GM23338 (cell line): ENCODE data around the gene S100A5. TPM values are rescaled to one million over a fixed set of nuclear protein-coding genes. Genes with fewer than 3 reads are reported as not detected.

Experiments
- ATAC-seq: fragments of 200-7000 bp; cut with Tn5 transposase; 3 replicates; pipeline ENCODE4 v1.9.1; 2020
- DNase-seq: peaks from one replicate; pipeline ENCODE4 v3.0.0-alpha.2; 2015; ENCODE audit warnings: low spot score
- H2AFZ ChIP-seq: fragments of 200-600 bp; sonication (generic); 2 replicates; pipeline ENCODE4 v1.8.0; 2016; ENCODE audit warnings: antibody characterized with exemption, mild to moderate bottlenecking, moderate library complexity
- H3F3A ChIP-seq: fragments of 200-600 bp; sonication (generic); replicated peaks from 2 replicates; pipeline ENCODE4 v1.8.0; 2017; ENCODE audit warnings: antibody characterized with exemption, mixed run types, low read depth
- H3K27ac ChIP-seq: fragments of 200-600 bp; sonication (generic); 2 replicates; pipeline ENCODE4 v1.6.1; 2016; ENCODE audit warnings: low read depth
- H3K27me3 ChIP-seq: fragments of 200-600 bp; sonication (generic); 2 replicates; pipeline ENCODE4 v1.8.0; 2016; ENCODE audit warnings: mild to moderate bottlenecking, mixed run types, moderate library complexity; ENCODE audit not compliant: insufficient read depth
- H3K36me3 ChIP-seq: fragments of 200-600 bp; sonication (generic); 2 replicates; pipeline ENCODE4 v1.8.0; 2016; ENCODE audit warnings: mild to moderate bottlenecking; ENCODE audit not compliant: insufficient read depth
- H3K4me1 ChIP-seq: fragments of 200-600 bp; sonication (generic); 2 replicates; pipeline ENCODE4 v1.8.0; 2016; ENCODE audit warnings: mild to moderate bottlenecking, moderate library complexity; ENCODE audit not compliant: insufficient read depth
- H3K4me2 ChIP-seq: fragments of 200-600 bp; sonication (generic); 2 replicates; pipeline ENCODE4 v1.7.1; 2017; ENCODE audit warnings: mixed run types
- H3K4me3 ChIP-seq: fragments of 200-600 bp; sonication (generic); 2 replicates; pipeline ENCODE4 v1.6.1; 2016; ENCODE audit warnings: mixed run types
- H3K79me2 ChIP-seq: fragments of 200-600 bp; sonication (generic); replicated peaks from 2 replicates; pipeline ENCODE4 v1.8.0; 2017; ENCODE audit warnings: mild to moderate bottlenecking; ENCODE audit not compliant: insufficient read depth
- H3K9me2 ChIP-seq: fragments of 200-600 bp; sonication (generic); 2 replicates; pipeline ENCODE4 v1.8.0; 2017; ENCODE audit not compliant: insufficient read depth
- H4K20me1 ChIP-seq: fragments of 200-600 bp; sonication (generic); replicated peaks from 2 replicates; pipeline ENCODE4 v1.8.0; 2017; ENCODE audit warnings: mild to moderate bottlenecking; ENCODE audit not compliant: insufficient read depth
- H3K27ac Mint-ChIP-seq: 2 replicates; pipeline ENCODE4 v1.8.0; 2020; ENCODE audit warnings: inconsistent platforms, mild to moderate bottlenecking, moderate library complexity, mixed read lengths
- H3K27me3 Mint-ChIP-seq: 3 replicates; pipeline ENCODE4 v1.8.0; 2022; ENCODE audit warnings: low read depth, mild to moderate bottlenecking, moderate library complexity, mixed read lengths, inconsistent platforms; ENCODE audit not compliant: insufficient read depth, poor library complexity
- H3K36me3 Mint-ChIP-seq: 3 replicates; pipeline ENCODE4 v1.8.0; 2021; ENCODE audit warnings: low read depth, mild to moderate bottlenecking, inconsistent platforms, moderate library complexity, mixed read lengths
- H3K4me1 Mint-ChIP-seq: 3 replicates; pipeline ENCODE4 v1.8.0; 2020; ENCODE audit warnings: mild to moderate bottlenecking, inconsistent platforms, mixed read lengths
- H3K4me3 Mint-ChIP-seq: 3 replicates; pipeline ENCODE4 v1.8.0; 2021; ENCODE audit warnings: moderate library complexity, mild to moderate bottlenecking, inconsistent platforms, mixed read lengths
- H3K9me3 Mint-ChIP-seq: 3 replicates; pipeline ENCODE4 v1.8.0; 2020; ENCODE audit warnings: moderate library complexity, mild to moderate bottlenecking, inconsistent platforms, mixed read lengths
- CTCF ChIP-seq, 2 experiments: fragments of 200-600 bp in 1 of 2; sonication (generic) in 1 of 2; conservative IDR thresholded peaks; 2 replicates each; pipeline versions ENCODE4 v1.5.1 to v1.6.1; 2016 to 2017; ENCODE audit warnings: antibody characterized with exemption in 2 of 2, low read depth in 2 of 2, mild to moderate bottlenecking in 2 of 2, moderate library complexity in 1 of 2
- ETS1 ChIP-seq: IDR thresholded peaks from 2 replicates; pipeline ENCODE4 v1.6.1; 2016; ENCODE audit warnings: antibody characterized with exemption
- EZH2 ChIP-seq: fragments of 200-600 bp; sonication (generic); IDR thresholded peaks from one replicate; pipeline ENCODE4 v1.8.0; 2017; ENCODE audit warnings: antibody characterized with exemption, mild to moderate bottlenecking, low read depth; ENCODE audit not compliant: unreplicated experiment
- JUNB ChIP-seq: IDR thresholded peaks from one replicate; pipeline ENCODE4 v1.6.1; 2016; ENCODE audit warnings: antibody characterized with exemption; ENCODE audit not compliant: unreplicated experiment
- POLR2AphosphoS5 ChIP-seq: IDR thresholded peaks from 2 replicates; pipeline ENCODE4 v1.6.1; 2016; ENCODE audit warnings: antibody characterized with exemption, low read depth
- REST ChIP-seq: IDR thresholded peaks from one replicate; pipeline ENCODE4 v1.6.1; 2018; ENCODE audit warnings: antibody characterized with exemption; ENCODE audit not compliant: unreplicated experiment
- STAT1 ChIP-seq: IDR thresholded peaks from one replicate; pipeline ENCODE4 v1.6.1; 2016; ENCODE audit warnings: antibody characterized with exemption; ENCODE audit not compliant: unreplicated experiment
- ZNF114 ChIP-seq: fragments of 250-450 bp; sonication (Bioruptor Pico); IDR thresholded peaks from 2 replicates; pipeline ENCODE4 v1.5.0; 2020; ENCODE audit warnings: mild to moderate bottlenecking, moderate library complexity
- ZNF331 ChIP-seq: fragments of 250-450 bp; sonication (Bioruptor Pico); IDR thresholded peaks from 2 replicates; pipeline ENCODE4 v1.5.0; 2020; ENCODE audit warnings: low read depth, mild to moderate bottlenecking, moderate library complexity
- ZNF462 ChIP-seq: fragments of 250-450 bp; sonication (Bioruptor Pico); IDR thresholded peaks from 2 replicates; pipeline ENCODE4 v1.5.0; 2020; ENCODE audit warnings: mild to moderate bottlenecking, moderate library complexity
- polyA plus RNA-seq: library from polyadenylated mRNA; unstranded; fragments of >200 nt; fragmentation: Nextera tagmentation; extraction: Ambion mirVana; gene quantifications from 2 replicates; pipeline ENCODE4 v1.2.1, GENCODE V29; 2016
- total RNA-seq: library from RNA; depleted of rRNA; stranded (reverse); fragments of >200 nt; shearing (Covaris generic); gene quantifications from 2 replicates; pipeline ENCODE4 v1.2.3, GENCODE V29; 2014

The S100A5 gene
- total and polyA plus RNA-seq, 2 experiments from 2014 or later: 0.47 TPM; not detected in 1

GRCh38 chr1:153585006-153585405 lies 44.3 kb upstream of the S100A5 start:
- peaks cover 9% of the 10 kb centered on the region for H3K27me3 Mint-ChIP-seq
- no peaks in the 10 kb centered on the region for H3K27me3 ChIP-seq
- peaks cover 6% of the 10 kb centered on the region; the same call in 1 of the 2 replicates for H3K4me1 ChIP-seq
- TF ChIP-seq ZNF462 (no peak), POLR2AphosphoS5 (no peak), ZNF331 (CRISPR knock-in tag) (no peak), EZH2 (no peak), ZNF114 (CRISPR knock-in tag) (no peak), ETS1 (no peak), REST (no peak), CTCF (conservative IDR thresholded peaks at IDR 0.05; ENCODE audit: low read depth in 2 of 2) (no peak), JUNB (no peak), STAT1 (no peak)
- no peak overlapping the region for H3K27ac Mint-ChIP-seq
- no peaks in the 10 kb centered on the region for H4K20me1 ChIP-seq
- H3K9me3 Mint-ChIP-seq: no peaks in the 10 kb centered on the region
- ATAC-seq (no peak), DNase-seq (no peak)
- H3K36me3 Mint-ChIP-seq: no peaks in the 10 kb centered on the region
- no peaks in the 10 kb centered on the region for H3K36me3 ChIP-seq
- H3K4me2 ChIP-seq: no peak overlapping the region
- H3K4me3 ChIP-seq: no peak overlapping the region
- H3K27ac ChIP-seq: no peak overlapping the region
- no peak overlapping the region for H2AFZ ChIP-seq
- no peaks in the 10 kb centered on the region for H3F3A ChIP-seq
- H3K79me2 ChIP-seq: no peaks in the 10 kb centered on the region
- H3K9me2 ChIP-seq: no peaks in the 10 kb centered on the region
- H3K4me3 Mint-ChIP-seq: no peak overlapping the region
- H3K4me1 Mint-ChIP-seq: peaks cover 8% of the 10 kb centered on the region; the same call in 2 of the 3 replicates
